Activated CD8-positive, alpha-beta memory T cell treated with anti-CD3 and anti-CD28 coated beads for 4 hours (primary cell): Measurements from ENCODE around the gene PEAK1.
"Not testable (repeated sequence)": the region's sequence is repeated elsewhere in the genome, so short reads cannot be mapped to it uniquely, and the experiment has no call there.

Experiments used
- DNase-seq, 2 donors: peaks; one replicate each; pipeline ENCODE4 v3.0.0-alpha.2; 2020; ENCODE audit warnings: low read depth in 2 of 2

Gene PEAK1

DNA sequence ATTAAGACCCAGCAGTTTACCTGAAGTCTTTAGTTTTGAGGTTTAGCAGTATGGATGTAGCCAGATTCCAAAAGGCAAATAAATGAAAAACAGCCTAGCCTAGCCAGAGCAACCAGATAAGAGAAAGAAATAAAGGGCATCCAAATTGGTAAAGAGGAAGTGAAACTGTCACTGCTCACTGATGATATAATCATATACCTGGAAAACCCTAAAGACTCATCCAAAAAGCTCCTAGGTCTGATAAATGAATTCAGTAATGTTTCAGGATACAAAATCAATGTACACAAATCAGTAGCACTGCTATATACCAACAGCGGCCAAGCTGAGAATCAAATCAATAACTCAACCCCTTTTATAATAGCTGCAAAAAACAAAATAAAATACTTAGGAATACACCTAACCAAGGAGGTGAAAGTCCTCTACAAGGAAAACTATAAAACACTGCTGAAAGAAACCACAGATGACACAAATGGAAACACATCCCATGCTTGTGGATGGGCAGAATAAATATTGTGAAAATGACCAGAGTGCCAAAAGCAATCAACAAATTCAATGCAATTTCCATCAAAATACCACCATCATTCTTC, 13.6 kb downstream of the PEAK1 start:
- not testable (repeated sequence) for DNase-seq

DNA sequence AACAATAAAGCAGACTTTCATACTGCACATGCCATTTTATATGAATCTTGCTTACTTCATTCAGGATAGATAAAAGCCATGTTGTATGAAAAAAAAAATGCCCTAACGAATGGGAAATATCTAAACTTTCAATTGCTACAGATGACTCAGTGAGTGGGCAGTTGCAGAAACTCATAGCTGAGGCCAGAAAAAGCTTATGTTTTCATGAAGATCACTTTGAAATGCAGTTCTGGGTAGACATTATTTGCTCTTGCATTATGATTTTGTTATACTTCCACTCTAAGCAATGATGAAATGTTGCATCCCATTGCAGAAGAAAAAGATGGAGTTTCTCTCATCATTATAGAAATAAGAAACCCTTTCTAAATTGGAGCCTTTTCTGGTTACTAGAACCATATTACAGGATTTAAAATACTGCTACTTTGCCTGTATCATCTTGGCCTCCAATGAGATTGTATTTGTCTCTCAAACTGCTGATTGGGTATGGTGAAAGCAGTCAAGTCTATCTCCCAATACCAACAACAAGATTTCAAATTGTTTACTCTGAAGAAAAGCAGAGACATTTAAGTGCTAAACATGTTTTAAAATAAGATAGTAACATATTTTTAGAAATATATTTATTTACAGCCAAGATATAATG, 17.0 kb downstream of the PEAK1 start:
- no peak for DNase-seq

DNA sequence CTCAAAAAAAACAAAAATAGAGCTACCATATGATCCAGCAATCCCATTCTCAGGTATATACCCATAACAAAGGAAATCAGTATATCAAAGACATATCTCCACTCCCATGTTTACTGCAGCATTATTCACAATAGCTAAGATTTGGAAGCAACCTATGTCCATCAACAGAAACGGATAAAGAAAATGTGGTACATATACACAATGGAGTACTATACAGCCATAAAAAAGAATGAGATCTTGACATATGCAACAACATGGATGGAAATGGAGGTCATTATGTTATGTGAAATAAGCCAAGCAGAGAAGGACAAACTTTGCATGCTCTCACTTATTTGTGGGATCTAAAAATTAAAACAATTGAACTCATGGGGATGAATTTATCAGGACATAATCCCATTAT, 19.6 kb downstream of the PEAK1 start:
- no peak for DNase-seq

DNA sequence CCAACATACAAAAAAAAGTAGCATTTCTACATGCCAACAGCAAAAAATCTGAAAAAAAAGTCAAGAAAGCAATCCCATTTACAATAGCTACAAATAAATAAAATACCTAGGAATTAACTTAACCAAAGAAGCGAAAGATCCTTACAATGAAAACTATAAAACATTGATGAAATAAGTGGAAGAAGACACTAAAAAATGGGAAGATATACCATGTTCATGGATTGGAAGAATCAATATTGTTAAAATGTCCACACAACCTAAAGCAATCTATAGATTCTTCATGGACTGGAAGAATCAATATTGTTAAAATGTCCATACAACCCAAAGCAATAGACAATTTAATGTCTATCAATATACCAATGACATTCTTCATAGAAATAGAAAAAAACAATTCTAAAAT, 21.0 kb downstream of the PEAK1 start:
- DNase-seq: no peak

DNA sequence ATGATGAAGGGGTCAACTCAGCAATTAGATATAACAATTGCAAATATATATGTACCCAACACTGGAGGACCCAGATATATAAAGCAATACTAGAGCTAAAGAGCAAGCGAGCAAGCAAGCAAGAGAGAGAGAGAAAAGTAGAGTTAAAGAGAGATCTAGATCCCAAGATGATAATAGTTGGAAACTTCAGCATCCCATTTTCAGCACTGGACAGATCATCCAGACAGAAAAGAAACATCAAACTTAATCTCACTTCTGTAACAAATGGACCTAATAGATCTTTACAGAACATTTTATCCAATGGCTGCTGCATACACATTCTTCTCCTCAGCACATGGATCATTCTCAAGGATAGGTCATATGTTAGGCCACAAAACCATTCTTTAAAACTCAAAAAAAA, 23.2 kb downstream of the PEAK1 start:
- no peak for DNase-seq

DNA sequence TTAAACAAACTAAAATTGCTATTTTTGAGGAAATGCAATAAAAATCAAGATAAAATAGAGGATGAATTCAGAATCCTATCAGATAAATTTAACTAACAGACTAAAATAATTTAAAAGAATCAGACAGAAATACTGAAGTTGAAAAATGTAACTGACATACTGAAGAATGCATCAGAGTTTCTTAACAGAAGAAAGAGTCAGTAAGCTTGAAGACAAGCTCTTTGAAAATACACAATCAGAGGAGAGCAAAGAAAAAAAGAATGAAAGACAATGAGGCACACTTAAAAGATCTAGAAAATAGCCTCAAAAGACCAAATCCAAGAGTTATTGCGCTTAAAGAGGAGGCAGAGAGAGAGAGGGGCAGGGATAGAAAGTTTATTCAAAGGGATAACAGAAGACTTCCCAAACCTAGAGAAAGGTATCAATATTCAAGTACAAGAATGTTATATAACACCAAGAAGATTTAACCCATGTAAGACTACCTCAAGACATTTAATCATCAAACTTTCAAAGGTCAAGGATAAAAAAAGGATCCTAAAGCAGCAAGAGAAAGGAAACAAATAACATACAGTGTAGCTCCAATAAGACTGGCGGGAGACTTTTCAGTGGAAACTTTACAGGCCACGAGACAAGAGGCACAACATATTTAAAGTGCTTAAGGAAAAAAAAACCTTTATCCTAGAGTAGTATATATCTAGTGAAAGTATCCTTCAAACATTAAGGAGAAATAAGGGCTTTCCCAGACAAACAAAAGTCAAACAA, 24.7 kb downstream of the PEAK1 start:
- no peak for DNase-seq

DNA sequence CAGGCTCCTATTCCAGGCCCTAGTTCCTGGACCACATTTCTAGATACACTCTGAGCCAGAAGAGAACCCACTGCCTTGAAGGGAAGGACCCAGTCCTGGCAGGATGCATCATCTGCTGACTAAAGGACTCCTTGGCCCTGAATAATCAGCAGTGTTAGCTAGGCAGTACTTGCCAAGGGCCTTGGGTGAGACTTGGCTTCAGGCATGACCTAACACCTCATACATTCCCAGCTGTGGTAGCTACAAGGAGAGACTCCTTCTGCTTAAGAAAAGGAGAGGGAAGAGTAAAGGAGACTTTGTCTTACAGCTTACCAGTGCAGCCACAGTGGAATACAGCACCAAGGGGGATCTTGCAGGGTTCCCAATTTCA, 26.4 kb downstream of the PEAK1 start:
- no peak for DNase-seq

DNA sequence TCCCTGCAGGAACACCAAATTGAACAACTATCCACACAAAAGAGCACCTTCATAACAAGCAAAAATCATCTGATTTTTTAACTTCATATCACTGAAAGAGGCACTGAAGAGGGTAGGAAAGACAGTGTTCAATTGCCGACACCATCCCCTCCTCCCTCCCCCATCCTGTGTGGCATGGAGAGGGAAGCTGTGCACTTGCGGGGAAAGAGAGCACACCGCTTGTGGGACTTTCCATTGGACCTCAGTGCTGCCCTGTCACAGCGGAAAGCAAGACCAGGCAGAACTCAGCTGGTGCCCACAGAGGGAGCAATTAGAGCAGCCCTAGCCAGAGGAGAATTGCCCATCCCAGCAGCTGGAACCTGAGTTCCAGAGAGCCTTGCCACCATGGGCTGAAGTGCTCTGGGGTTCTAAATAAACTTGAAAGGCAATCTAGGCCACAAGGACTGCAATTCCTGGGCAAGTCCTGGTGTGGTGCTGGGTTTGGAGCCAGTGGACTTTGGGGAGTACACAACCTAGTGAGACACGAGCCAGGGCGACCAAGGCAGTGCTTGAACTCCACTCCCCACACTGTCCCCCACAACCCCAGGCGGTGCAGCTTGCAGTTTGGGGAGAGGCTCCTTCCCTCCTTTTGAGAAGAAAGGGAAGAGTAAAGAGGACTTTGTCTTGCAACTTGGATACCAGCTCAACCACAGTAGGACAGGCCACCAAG, 27.0 kb downstream of the PEAK1 start:
- DNase-seq: no peak

DNA sequence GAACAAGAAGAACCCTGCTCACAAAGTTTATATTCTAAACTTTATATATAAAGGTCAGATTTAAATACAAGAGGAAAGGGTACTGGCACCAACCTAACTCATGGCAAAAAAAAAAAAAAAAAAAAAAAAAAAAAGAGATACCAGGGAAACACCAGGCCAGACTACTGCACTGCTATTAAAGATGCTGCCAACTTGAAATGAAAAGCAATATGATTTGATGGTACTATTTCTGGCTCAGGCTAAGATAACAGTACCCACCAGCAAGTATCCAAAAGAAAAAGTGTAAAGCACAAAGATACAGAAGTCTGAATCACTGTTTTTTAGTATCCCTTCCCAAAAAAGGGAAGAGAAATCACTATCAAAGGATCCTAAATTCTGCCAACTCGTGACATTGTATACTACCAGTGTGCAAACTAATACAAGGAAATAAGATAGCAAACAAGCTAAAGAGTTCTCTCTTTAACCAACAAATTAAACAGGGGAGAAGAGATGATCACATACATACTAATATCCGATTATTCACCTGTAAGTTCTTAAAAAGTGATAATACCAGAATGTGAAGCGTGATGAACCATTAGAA, 28.4 kb downstream of the PEAK1 start:
- no peak for DNase-seq

DNA sequence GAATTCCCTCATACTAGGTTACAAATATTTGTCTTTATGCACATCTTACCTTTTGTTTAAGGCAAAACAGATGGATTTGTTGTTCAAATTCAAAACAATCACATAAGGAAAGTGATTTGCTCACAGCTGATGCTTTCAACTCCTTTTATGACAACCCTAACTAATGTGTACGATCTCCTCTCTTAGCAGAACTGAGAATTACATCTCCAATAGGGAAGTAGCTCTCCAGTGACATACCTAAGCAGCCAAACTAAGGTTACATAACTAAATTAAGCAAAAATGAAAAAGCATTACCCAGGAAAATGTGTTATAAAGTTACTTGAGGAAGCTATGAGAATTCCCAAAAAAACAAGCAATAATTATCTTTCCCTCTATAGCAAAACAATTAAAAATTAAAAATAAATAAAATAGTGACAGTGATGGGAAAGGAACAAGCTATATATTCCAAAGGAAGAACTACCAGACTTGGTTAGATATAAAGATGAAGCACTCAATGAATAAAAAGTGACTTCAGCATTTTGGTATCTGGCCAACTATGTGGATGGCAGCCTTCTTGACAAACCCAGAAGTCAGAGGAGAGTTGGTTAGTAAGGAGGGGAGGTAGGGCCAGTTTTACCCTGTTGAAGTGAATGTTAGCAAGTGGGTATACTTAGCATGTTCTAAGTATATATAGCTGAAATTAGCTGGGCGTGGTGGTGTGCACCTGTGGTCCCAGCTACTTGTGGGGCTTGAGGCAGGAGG, 32.4 kb downstream of the PEAK1 start:
- DNase-seq: no peak

DNA sequence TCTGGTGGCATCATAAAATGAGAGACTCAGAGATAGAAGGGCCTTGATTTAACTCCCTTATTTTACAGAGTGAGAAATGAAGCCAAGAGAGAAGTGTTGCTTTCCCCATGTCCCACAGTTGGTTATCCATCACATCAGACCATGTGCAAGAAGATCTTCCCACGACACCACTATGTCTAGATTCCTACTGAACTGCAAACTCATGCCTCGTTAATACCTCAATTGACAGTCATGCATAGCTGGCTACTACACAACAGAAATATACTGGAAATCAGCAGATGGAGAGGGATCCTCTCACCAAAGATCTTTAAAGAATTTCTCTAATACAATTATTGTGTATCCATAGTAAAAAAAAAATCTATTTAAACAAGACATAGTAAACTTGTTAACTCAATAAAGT, 33.3 kb downstream of the PEAK1 start:
- no peak for DNase-seq

DNA sequence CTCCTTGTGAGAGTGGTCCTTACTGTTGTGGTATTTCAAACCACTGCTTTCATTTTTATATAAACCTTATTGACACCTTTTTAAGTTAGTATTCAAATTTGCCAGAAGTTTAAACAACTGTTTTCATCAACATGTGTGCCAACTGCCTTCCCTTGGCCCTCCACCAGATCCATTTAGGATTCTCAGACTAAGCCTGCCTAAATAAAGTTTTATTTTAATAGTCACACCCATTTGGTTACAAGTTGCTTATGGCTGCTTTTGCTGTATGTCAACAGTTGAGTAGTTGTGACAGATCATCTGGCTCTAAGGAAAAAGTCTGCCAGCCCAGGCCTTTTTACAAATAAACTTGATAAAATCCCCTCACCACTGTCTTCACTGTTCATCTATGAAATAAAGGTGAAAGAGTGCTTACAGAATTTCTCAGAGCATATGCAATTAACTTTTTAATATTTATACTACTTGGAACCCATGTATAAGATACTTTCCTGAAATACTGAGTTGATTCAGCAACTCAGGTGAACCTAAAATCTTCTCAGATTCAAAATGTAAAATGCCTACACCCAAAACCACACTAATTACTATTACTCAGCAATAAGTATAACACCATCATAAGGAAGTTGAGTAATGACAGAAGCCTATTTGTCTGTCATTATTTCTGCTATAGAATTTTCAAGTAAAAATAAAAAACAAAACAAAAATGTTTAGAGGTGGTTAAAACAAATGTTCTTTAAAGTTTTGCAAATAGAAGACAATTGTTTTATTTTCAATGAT, 35.1 kb downstream of the PEAK1 start:
- no peak for DNase-seq

DNA sequence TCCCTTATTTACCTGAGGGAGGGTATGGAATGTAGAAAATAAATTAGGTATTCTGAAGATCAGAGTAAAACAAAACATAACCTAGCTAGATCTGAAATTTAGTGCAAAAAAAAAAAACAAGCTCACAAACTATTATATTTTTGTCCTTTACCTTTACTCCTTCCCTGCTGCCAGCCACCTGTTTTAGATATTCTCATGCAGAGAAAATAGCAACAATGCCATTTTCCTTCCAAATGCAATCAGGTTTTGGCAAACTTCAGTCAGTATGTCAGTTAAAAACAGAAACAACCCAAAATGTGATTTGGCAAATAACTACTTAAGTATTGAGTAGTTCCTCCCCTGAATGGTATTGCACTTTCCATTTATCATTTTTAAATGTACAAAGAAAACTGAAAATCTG, 35.8 kb downstream of the PEAK1 start:
- DNase-seq: no peak

DNA sequence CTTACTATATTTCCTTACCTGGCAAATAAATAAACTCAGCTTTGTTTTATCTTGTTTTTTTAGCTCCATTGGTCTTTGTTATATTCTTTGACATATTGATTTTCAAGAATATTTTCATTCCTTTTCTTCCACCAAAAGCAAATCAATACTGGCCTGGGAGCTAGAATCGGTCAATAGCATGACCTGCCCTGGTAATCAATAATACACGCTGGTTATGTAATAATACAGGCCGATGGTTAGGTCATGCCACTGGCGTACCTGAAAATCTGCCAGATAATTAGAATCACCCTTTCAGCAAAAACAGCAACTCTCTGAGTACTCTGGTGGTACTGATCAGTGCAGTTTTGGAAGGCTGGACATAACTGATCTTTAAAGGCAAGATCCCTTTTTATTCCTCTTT, 39.9 kb downstream of the PEAK1 start:
- no peak for DNase-seq

DNA sequence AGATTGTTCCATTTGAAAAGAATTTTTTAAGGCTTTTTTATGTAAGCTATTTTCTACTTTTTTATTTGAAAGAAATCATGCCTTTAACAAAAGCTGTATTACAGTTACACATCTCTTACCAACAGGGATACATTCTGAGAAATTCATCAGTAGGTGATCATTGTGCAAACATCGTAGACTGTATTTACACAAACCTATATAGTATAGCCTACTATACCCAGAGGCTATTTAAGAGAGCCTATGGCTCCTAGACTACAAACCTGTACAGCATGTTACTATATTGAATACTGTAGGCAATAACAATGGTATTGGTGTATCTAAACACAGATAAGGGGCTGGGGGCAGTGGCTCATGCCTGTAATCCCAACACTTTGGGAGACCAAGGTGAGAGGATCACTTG, 43.1 kb downstream of the PEAK1 start:
- no peak for DNase-seq

DNA sequence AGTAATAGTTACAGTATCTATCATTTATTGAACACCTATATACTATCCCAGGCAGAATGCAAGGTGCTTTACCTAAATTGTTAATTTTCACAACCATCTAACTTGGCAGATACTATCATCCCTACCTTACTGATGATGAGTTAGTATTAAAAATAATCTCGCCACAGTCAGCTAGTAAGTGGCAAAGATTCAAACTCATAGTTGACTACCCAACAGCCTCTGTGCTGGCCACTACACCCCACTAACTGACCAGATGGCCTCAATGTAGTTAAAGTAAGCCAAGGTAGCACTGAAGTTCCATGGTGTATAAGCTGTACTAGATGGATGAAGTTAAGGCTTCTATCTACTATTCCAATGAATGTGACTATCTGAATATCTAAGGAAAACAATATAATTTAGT, 44.8 kb downstream of the PEAK1 start:
- DNase-seq: no peak

DNA sequence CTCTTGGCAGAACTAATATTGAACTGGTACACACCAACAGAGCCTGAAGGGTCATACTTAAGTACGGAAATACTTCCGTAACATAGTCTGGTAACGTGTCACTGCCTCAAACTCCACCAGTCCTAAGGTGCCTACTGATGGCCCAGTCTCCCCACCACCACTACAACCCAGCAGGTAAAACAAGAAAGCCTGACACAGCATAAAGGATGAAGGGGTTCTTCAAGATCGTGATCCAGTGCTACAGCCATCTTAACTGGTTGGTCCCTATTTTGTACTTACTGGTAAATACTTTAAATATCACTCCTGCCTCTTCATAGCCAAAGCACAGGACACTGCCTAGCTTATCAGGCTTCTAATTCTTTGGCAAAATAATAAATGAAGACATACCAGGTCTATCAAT, 46.5 kb downstream of the PEAK1 start:
- no peak for DNase-seq

DNA sequence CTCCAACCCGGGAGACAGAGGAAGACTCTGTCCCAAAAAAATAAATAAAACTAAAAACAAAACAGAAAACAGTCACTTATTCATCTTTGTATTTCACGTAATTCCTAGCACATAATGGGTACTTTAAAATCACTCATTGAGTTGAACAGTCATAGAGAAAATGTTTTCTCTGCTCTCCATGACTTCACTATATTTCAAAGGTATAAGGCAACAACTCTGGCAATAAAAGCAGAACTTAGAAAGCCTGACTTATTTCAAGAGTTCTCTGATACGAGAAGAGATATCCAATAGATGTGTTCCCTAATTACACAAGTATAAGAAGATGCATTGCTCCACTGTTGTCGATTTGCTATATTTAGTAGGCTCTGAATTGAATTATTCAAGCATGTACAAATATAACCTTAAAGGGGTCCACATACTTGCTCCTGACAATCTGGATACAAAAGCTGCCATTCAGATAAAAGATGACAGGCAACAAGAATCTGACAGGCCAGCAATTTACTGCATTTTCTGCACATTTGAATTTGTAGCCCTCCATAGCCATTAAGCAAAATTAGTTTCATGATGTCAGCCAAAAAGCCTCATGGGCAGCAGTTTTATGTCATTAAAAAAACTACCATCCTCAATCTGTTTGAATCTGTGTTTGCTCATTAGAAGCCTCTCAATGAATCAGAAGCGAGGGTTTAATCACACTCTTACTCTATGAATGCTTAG, 47.9 kb downstream of the PEAK1 start:
- no peak for DNase-seq

DNA sequence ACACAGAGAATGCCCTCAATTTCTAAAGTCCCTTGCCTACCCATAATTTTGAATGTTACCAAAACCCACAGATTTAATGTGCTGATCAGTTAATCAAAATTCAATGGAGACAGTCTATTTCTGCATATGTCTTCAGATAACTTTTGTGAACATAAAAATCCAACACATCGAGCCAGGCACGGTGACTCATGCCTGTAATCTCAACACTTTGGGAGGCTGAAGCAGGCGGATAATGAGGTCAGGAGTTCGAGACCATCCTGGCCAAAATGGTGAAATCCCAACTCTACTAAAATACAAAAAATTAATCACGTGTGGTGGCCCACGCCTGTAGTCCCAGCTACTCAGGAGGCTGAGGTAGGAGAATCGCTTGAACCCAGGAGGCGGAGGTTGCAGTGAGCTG, 49.3 kb downstream of the PEAK1 start:
- DNase-seq: no peak

DNA sequence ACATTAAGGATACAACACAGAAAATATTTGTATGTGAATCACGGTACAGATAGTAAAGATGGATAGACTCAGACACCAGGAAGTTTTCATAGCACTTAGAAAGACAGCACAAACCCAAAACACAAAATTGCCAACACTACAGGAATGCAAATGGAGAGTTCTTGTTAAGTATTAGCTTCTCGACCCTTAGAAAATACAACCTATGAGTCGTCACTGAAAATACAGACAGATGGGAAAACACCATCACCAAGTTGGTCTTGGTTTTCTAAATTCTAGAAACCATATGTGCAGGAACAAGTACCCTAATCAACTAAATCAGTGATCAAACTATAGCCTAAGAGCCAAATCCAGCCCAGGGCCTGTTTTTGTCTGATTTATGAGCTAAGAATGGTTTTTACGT, 50.7 kb downstream of the PEAK1 start:
- no peak for DNase-seq
